Measurements from ENCODE around the gene LRP2. TPM values are rescaled to one million over a fixed set of nuclear protein-coding genes. Genes with fewer than 3 reads are reported as not detected.

LRP2 gene
- total and polyA plus RNA-seq, 2 of the 8 experiments (the other 6 are each of a cell fraction or from before 2014, with no cell fraction given): 2.0 to 2.9 TPM

DNA sequence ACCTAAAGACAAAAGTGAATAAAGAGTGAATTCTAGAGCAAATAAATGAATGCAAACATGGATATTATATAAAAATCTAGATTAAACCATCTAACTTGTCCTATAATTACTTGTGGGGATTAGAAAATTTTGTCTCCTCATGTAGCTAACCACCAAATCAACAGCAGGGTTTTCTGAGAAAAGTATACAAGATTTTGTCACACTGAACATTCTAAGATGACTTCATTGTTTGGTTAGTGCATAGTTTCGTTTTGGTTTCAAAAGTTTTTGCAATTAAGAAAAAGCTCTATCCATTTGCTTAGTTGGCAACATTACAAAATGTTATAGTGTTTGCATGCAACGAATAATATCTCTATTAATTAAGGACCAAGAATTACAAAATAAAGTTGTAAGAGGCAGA lies 125.0 kb downstream of the LRP2 start:
- H3K9me3 ChIP-seq (ENCODE audit: insufficient read depth in 2 of 2, low read depth in 1 of 2, low read length in 1 of 2): no peaks in the 10 kb centered on the region
- H2BK20ac ChIP-seq (ENCODE audit: low read length): no peak overlapping the region
- no peak for DNase-seq (ENCODE audit: low read depth in 1 of 2, low spot score in 2 of 2)
- no peak overlapping the region for H3K23ac ChIP-seq (ENCODE audit: insufficient read length)
- no peak overlapping the region for H3K4ac ChIP-seq (replicated peaks; ENCODE audit: insufficient read length, low read depth, low read length)
- no peak overlapping the region for H2BK120ac ChIP-seq (replicated peaks; ENCODE audit: low read depth, low read length)
- H3K79me2 ChIP-seq (ENCODE audit: control insufficient read depth in 1 of 2, insufficient read depth in 2 of 2, low read length in 2 of 2): no peaks in the 10 kb centered on the region
- H3K56ac ChIP-seq (replicated peaks; ENCODE audit: insufficient read length, low read depth, low read length): no peak overlapping the region
- CTCF ChIA-PET (ENCODE audit: partially characterized antibody): interaction anchor here (1.0 to 3.6 kb wide), 2 partner anchors 11 to 15 kb away, joined by 3 to 20 read pairs; no protein-coding TSS in a partner anchor
- no peaks in the 10 kb centered on the region for H3K79me1 ChIP-seq (ENCODE audit: low read depth, low read length)
- no peak overlapping the region for H3K4me3 ChIP-seq (ENCODE audit: extremely low read depth in 1 of 4, insufficient read depth in 2 of 4, low read depth in 3 of 4, low read length in 4 of 4)
- H4K5ac ChIP-seq (ENCODE audit: insufficient read length, low read depth, low read length): no peak overlapping the region
- no peaks in the 10 kb centered on the region for H3K4me1 ChIP-seq (replicated peaks in 1 of 4; ENCODE audit: control insufficient read depth in 3 of 4, insufficient read depth in 4 of 4, low read length in 3 of 4)
- no peak overlapping the region for H2BK12ac ChIP-seq (ENCODE audit: low read depth, low read length)
- no peaks in the 10 kb centered on the region for H4K20me1 ChIP-seq (replicated peaks in 1 of 2; ENCODE audit: control insufficient read depth in 1 of 2, insufficient read depth in 2 of 2, low read length in 2 of 2)
- no peak overlapping the region for H2AFZ ChIP-seq (ENCODE audit: low read length)
- no peak overlapping the region for H3K9ac ChIP-seq (replicated peaks in 1 of 4; ENCODE audit: extremely low read depth in 1 of 4, low read depth in 3 of 4, low read length in 3 of 4)
- H3K18ac ChIP-seq (ENCODE audit: extremely low read depth, low read length): no peak overlapping the region
- H2AK5ac ChIP-seq (ENCODE audit: low read depth, low read length): no peak overlapping the region
- no peak overlapping the region for H3K14ac ChIP-seq (ENCODE audit: insufficient read length)
- H3K27ac ChIP-seq (ENCODE audit: low read depth, low read length): no peak overlapping the region
- POLR2A ChIA-PET (ENCODE audit: partially characterized antibody): interaction anchor here (0.6 kb wide), 1 partner anchor 585 kb away, joined by 4 read pairs; no protein-coding TSS in a partner anchor
- no peak overlapping the region for H2BK15ac ChIP-seq (ENCODE audit: low read length)
- H3K4me2 ChIP-seq (ENCODE audit: insufficient read depth in 1 of 2, low read depth in 2 of 2, low read length in 2 of 2): no peak overlapping the region
- no peak for TF ChIP-seq HDAC2 (IDR thresholded peaks at IDR 0.05; ENCODE audit: borderline replicate concordance in 1 of 2, low read depth in 2 of 2, low read length in 2 of 2)
- TF ChIP-seq SIX5 (IDR thresholded peaks at IDR 0.05; ENCODE audit: low read depth, low read length): no peak
- TF ChIP-seq BRCA1 (IDR thresholded peaks at IDR 0.05; ENCODE audit: low read depth, low read length): no peak
- TF ChIP-seq ASH2L (IDR thresholded peaks at IDR 0.05; ENCODE audit: low read length): no peak
- TF ChIP-seq POU5F1 (IDR thresholded peaks at IDR 0.05; ENCODE audit: low read depth, low read length): no peak
- TF ChIP-seq YY1 (IDR thresholded peaks at IDR 0.05; ENCODE audit: low read depth, low read length): no peak
- TF ChIP-seq RXRA (IDR thresholded peaks at IDR 0.05; ENCODE audit: insufficient read depth, low read depth, low read length): no peak
- TF ChIP-seq KDM1A (IDR thresholded peaks at IDR 0.05; ENCODE audit: borderline replicate concordance, low read length): no peak
- TF ChIP-seq, protein P1, sequence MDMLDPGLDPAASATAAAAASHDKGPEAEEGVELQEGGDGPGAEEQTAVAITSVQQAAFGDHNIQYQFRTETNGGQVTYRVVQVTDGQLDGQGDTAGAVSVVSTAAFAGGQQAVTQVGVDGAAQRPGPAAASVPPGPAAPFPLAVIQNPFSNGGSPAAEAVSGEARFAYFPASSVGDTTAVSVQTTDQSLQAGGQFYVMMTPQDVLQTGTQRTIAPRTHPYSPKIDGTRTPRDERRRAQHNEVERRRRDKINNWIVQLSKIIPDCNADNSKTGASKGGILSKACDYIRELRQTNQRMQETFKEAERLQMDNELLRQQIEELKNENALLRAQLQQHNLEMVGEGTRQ (IDR thresholded peaks at IDR 0.05; ENCODE audit: low read length): no peak
- TF ChIP-seq GTF2F1 (IDR thresholded peaks at IDR 0.05; ENCODE audit: borderline replicate concordance, low read depth, low read length): no peak
- no peaks in the 10 kb centered on the region for H3K36me3 ChIP-seq (ENCODE audit: control insufficient read depth in 2 of 4, insufficient read depth in 4 of 4, low read length in 3 of 4)
- no peaks in the 10 kb centered on the region for H3K27me3 ChIP-seq (replicated peaks in 1 of 4; ENCODE audit: control insufficient read depth in 3 of 4, extremely low read depth in 1 of 4, insufficient read depth in 3 of 4, low read length in 3 of 4)
- H3K23me2 ChIP-seq (ENCODE audit: low read depth, low read length): no peaks in the 10 kb centered on the region
- WGBS, 2 experiments (ENCODE audit: extremely low coverage in 1 of 2, insufficient coverage in 1 of 2, insufficient read length in 1 of 2, insufficient replicate concordance in 2 of 2, low coverage in 1 of 2, low lambda C conversion rate in 2 of 2, missing lambda C conversion rate in 1 of 2): 92% methylated on average over 2 of the region's 2 CpGs; no CpG with 5 or more reads in 1 of the 2 experiments
- H4K8ac ChIP-seq (ENCODE audit: extremely low read depth, insufficient read depth, low read length): no peak overlapping the region
- no peak overlapping the region for H2BK5ac ChIP-seq (ENCODE audit: low read depth, low read length)
- FAIRE-seq: no peak
- H4K91ac ChIP-seq (replicated peaks; ENCODE audit: insufficient read length, low read length): no peak overlapping the region

Data from H1 (cell line).